IPS-18a (cell line): ENCODE results near the gene PCNX2.
"Not testable (repeated sequence)": the region's sequence is repeated elsewhere in the genome, so short reads cannot be mapped to it uniquely, and the experiment has no call there.

ENCODE experiments used
- H3K27ac ChIP-seq: one replicate; pipeline ENCODE4 v1.5.1; 2013; ENCODE audit warnings: low read length
- H3K27me3 ChIP-seq: one replicate; pipeline ENCODE4 v1.6.1; 2013; ENCODE audit warnings: mild to moderate bottlenecking, low read length; ENCODE audit not compliant: control insufficient read depth, insufficient read depth
- H3K36me3 ChIP-seq: one replicate; pipeline ENCODE4 v1.6.1; 2013; ENCODE audit warnings: low read depth, low read length; ENCODE audit not compliant: control insufficient read depth
- H3K4me1 ChIP-seq: one replicate; pipeline ENCODE4 v1.6.1; 2013; ENCODE audit warnings: low read depth, low read length; ENCODE audit not compliant: control insufficient read depth
- H3K4me3 ChIP-seq: one replicate; pipeline ENCODE4 v1.5.1; 2013; ENCODE audit warnings: low read length
- H3K9ac ChIP-seq: one replicate; pipeline ENCODE4 v1.6.1; 2013; ENCODE audit warnings: mild to moderate bottlenecking, low read length, moderate library complexity
- H3K9me3 ChIP-seq: one replicate; pipeline ENCODE4 v1.6.1; 2013; ENCODE audit warnings: low read depth, low read length; ENCODE audit not compliant: control insufficient read depth

Gene PCNX2

DNA sequence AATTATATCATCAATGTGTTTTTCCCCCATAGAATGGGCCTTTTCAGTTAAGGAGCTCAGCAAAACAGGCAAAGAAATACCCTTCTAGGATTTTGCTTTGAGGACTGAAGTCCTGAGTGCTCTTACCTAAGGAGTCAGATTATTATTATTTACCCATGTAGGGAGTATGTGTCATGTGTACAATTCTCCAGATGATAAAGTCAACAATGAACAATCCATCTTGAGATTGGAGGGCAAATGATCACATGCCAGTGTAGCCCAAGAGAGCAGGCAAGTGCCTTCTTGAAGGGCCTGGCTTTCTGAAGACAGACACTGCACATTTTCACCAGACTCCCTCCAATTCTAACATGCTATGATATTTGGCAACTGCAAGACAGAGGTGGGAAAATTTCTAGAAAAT, 159.7 kb downstream of the PCNX2 start:
- no peaks in the 10 kb centered on the region for H3K9me3 ChIP-seq
- H3K4me1 ChIP-seq, result no peaks in the 10 kb centered on the region
- H3K4me3 ChIP-seq, result no peak overlapping the region
- peaks cover 53% of the 10 kb centered on the region for H3K36me3 ChIP-seq
- H3K27ac ChIP-seq, result no peak overlapping the region
- H3K27me3 ChIP-seq, result no peaks in the 10 kb centered on the region
- H3K9ac ChIP-seq, result no peak overlapping the region

DNA sequence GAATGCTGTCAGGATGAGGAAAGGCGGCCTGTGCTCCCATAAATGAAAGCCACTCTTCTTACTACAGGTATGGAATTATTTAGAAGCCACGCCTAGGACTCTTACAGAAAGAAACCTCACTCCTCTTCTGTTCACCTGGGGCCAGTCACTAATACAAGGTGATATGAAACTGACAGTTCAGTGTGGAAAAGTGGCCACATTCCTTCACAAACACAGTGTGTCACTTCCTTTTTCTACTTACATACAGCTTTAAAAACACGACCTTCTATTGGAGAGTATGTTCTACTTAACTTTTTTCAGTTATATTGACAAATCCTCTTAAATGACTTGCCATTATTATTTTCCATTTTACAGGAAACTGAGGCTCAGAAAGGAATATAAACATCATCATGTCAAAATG, 163.1 kb downstream of the PCNX2 start:
- Histone ChIP-seq H3K4me1 (no peaks in the 10 kb centered on the region), H3K9me3 (no peaks in the 10 kb centered on the region), H3K27me3 (no peaks in the 10 kb centered on the region), H3K4me3 (no peak overlapping the region), H3K36me3 (peaks cover 42% of the 10 kb centered on the region), H3K9ac (no peak overlapping the region), H3K27ac (no peak overlapping the region)

DNA sequence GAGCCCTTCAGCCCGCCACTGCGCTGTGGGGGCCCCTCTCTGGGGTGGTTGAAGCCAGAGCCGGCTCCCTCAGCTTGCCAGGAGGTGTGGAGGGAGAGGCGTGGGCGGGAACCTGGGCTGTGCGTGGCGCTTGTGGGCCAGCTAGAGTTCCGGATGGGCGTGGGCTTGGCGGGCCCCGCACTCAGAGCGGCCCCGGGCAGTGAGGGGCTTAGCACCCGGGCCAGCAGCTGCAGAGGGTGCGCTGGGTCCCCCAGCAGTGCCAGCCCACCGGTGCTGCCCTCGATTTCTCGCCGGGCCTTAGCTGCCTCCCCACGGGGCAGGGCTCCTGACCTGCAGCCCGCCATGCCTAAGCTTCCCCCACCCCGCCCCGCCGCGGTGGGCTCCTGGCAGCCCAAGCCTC, 166.5 kb downstream of the PCNX2 start:
- H3K36me3 ChIP-seq, result peaks cover 37% of the 10 kb centered on the region
- H3K27ac ChIP-seq, H3K9ac ChIP-seq, H3K9me3 ChIP-seq, H3K27me3 ChIP-seq, H3K4me3 ChIP-seq, H3K4me1 ChIP-seq: not testable (repeated sequence)

DNA sequence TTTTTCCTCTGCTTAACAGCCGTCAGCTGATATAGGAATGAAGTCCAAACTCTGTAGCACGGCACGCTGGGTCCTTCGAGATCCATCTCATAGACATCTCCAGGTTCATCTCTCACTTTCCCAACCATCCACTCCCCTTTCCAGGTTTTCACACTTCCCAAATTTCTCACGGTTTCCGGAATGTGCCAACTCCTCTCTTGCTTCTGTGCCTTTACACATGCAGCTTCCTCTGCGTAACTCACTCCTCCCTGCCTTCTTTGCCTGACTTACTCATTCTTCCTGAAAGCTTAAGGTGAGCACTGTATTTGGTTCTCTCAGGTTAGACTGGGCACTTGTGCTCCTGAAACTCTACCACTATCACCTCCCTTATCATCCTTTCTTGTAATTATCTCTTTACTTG, 168.4 kb downstream of the PCNX2 start:
- Histone ChIP-seq H3K36me3 (peaks cover 23% of the 10 kb centered on the region), H3K27ac (no peak overlapping the region), H3K9me3 (no peaks in the 10 kb centered on the region), H3K9ac (no peak overlapping the region), H3K4me1 (no peaks in the 10 kb centered on the region), H3K4me3 (no peak overlapping the region), H3K27me3 (no peaks in the 10 kb centered on the region)

DNA sequence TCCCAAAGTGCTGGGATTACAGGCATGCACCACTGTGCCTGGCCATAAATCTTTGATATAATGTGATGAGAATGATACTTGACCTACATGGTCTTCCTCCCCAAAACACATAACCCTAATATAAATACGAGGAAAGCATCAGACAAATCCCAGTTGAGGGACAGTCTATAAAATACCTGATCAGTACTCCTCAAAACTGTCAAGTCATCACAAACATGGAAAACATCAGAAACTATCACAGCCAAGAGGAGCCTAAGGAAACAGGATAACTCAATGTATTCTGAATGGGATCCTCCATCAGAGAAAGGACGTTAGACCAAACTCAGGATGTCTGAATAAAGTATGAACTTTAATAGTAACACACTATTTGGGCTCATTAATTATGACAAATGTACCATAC, 172.7 kb downstream of the PCNX2 start:
- Histone ChIP-seq H3K27me3 (no peaks in the 10 kb centered on the region), H3K9ac (no peak overlapping the region), H3K36me3 (peaks cover 13% of the 10 kb centered on the region), H3K27ac (no peak overlapping the region), H3K4me3 (no peak overlapping the region), H3K4me1 (no peaks in the 10 kb centered on the region), H3K9me3 (no peaks in the 10 kb centered on the region)

DNA sequence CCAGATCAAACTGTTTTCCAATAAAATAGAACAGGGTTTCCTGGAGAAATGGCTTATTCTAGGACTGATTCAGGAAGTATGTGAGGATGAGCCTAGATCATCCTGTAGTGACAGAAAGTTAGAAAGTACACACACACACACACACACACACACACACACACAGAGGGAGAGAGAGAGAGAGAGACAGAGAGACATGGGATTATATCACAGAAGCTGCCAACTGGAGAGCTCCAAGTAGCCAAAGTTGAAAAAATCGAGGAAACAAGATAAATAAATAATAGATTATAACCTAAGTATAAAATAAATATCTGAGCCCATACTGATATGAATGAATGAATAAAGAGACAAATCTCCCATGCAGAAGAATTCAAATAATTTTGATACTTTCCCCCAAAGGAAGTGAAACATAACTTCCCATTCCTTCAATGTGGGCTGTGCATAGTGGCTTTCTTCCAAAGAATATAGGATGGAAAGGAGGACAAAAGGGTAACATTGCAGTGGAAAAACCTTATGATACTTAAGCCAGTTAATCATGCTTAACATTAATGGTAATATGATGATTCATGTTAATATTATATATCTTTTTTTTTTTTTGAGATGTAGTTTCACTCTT, 173.5 kb downstream of the PCNX2 start:
- Histone ChIP-seq H3K4me3 (no peak overlapping the region), H3K36me3 (peaks cover 11% of the 10 kb centered on the region), H3K4me1 (no peaks in the 10 kb centered on the region), H3K9me3 (no peaks in the 10 kb centered on the region), H3K27ac (no peak overlapping the region), H3K9ac (no peak overlapping the region), H3K27me3 (no peaks in the 10 kb centered on the region)

DNA sequence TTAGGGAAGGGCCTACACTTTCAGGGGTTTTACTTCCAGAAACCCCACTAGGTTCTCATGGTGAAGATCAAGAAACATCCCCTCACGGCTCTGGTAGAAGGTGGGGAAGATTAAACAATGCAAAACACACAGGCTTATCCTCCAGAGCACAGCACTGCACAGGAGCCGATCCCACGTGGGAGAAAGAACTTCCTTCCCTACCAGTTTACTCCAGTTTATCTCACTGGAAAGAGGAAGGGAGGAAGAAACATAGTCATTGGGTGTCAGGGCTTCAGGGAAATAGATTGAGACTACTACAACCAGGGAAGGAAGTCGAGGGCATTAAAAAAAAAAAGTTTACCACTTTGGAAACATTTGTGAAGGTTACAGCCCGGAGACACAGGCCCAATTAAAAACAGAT, 180.7 kb downstream of the PCNX2 start:
- Histone ChIP-seq H3K27me3 (no peaks in the 10 kb centered on the region), H3K4me1 (peaks cover 33% of the 10 kb centered on the region), H3K9me3 (no peaks in the 10 kb centered on the region), H3K4me3 (no peak overlapping the region), H3K36me3 (no peaks in the 10 kb centered on the region), H3K9ac (no peak overlapping the region), H3K27ac (peak overlapping the region; percentile 51)

DNA sequence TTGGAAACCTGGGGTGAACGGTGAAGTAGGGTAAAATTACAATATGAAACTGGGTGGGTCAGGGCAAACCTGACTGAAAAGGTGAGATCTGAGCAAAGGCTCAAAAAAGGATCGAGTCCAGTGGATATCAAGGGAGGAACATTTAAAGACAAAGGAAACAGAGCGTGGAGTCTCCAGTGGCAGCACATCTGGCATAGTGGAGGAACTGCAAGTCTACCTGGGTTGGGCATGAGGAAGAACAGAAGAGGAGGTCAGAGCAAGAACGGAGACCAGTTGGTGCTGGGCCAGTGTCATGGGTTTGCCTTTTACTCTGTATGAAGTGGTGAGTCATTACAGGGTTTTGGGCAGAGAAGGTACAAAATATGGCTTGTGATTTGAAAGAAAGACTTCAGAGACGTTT, 181.4 kb downstream of the PCNX2 start:
- Histone ChIP-seq H3K27ac (peak overlapping the region; percentile 72), H3K4me3 (no peak overlapping the region)

DNA sequence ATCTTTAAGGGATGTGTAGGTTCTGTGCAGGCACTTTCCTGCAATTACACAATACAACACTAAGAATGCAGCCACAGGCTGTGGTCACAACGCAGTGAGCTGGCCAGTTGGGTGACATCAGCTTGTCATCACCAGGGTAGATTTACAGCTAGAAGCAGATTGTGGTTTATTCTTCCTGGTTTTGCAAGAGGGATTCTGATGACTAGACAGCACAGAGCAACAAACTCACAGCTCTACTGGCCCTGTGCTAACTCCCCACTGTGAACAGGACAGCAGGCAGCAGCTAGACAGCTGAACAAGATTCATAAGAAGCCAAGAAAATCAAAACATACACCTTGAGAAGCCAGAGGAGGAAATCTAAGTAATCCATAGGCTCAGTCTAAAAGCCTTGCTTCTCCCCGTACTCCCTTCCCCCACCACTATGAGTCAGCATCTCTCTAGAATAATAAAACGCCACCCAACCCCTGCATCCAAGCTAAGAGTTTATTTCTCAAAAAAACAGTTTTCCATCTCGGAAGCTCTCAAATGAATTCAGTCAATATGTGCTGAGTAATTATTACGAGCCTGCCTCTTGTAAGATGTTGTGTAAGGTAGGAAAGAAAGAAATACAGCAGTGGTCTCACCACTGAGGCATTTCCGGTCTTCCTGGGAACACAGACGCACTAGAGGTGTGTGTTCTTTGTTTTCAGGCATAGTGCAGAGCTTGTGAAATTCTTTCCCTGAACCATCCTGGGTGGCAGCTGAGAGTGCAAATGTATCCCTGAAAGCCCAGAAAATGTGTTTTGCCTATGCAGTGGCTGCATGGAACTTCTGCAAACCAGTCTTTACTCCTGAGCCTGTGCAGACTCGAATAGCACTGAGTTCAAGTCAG, 182.3 kb downstream of the PCNX2 start:
- Histone ChIP-seq H3K27ac (peak overlapping the region; percentile 98), H3K4me3 (peak overlapping the region; percentile 31), H3K9me3 (no peaks in the 10 kb centered on the region), H3K4me1 (peaks cover 37% of the 10 kb centered on the region), H3K9ac (peak overlapping the region; percentile 73), H3K36me3 (no peaks in the 10 kb centered on the region), H3K27me3 (no peaks in the 10 kb centered on the region)

More for the DNA sequence above, 181.4 kb downstream of the PCNX2 start:
- Histone ChIP-seq H3K9ac (peak overlapping the region; percentile 73), H3K36me3 (no peaks in the 10 kb centered on the region), H3K9me3 (no peaks in the 10 kb centered on the region), H3K4me1 (peaks cover 33% of the 10 kb centered on the region), H3K27me3 (no peaks in the 10 kb centered on the region)

DNA sequence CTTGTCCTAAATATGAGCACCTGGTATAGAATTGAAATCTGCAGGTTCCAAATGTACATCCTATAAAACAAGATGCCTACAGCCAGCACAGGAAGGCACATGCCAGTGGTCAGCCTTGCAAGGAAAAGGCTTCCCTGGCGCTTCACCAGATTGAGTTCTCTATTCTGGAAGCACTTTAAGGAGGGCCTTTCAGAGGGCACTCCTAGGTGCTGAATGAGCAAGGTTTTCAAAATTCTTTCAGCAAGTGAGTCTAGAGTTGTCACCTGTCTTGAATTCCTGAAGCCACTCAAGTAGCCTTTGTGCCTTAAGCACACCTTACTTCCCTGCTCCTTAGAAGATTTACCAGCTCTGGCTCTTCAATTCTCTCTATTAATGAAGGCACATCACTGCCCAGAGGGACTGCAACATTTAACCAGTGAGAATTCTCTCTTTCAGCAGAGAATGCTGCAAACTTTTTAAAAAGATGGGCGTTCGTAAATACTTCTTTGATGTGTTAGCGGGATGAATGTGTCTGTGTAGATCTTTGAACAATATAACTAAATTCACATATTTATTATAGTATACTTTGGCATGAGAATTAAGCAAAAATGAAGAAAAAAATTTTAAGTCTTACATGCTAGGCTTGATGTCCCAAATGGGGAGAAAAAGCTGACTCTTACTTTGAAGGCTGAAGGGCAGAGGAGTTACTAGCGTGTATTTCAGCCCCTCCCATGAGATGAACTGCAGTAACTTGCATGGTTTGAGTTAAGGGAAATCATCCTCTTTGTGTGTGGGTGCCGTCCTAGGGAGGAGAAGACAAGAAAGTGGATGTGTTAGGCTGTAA, 183.1 kb downstream of the PCNX2 start:
- Histone ChIP-seq H3K27me3 (no peaks in the 10 kb centered on the region), H3K4me3 (peak overlapping the region; percentile 31), H3K9ac (peak overlapping the region; percentile 73), H3K27ac (peak overlapping the region; percentile 98), H3K9me3 (no peaks in the 10 kb centered on the region), H3K4me1 (peaks cover 37% of the 10 kb centered on the region), H3K36me3 (no peaks in the 10 kb centered on the region)

DNA sequence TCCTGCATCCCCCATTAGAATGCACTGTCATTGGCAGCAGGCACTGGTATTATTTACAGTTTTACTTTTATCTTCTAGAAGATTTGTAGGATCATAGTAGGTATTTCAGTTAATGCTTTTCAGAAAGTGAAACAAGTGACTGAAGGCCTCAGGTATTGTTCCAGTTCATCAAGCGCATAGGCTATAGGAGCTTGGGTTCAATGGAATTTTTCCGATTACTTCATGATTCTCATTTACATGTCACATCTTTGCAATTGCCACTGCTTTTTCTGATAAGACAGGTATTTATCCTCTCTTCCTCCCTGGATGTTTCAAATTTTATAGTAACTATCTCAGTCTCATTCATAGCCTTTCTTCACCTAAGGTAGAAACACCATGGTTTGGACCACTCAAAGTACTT, 183.8 kb downstream of the PCNX2 start:
- no peaks in the 10 kb centered on the region for H3K9me3 ChIP-seq
- H3K36me3 ChIP-seq, result peaks cover 3% of the 10 kb centered on the region
- peaks cover 37% of the 10 kb centered on the region for H3K4me1 ChIP-seq
- H3K27me3 ChIP-seq, result no peaks in the 10 kb centered on the region
- no peak overlapping the region for H3K4me3 ChIP-seq
- no peak overlapping the region for H3K9ac ChIP-seq
- H3K27ac ChIP-seq, result no peak overlapping the region
